ENCODE data around the gene SCARF1.

GRCh38 chr17:1651559-1651844 lies 6.0 kb upstream of the SCARF1 start:
- no peak for TF ChIP-seq CTCF (conservative IDR thresholded peaks at IDR 0.05; ENCODE audit: low read depth, low read length)
- TF ChIP-seq EZH2 (IDR thresholded peaks at IDR 0.05; ENCODE audit: low read length, unreplicated experiment), result no peak
- TF ChIP-seq EZH2phosphoT487 (IDR thresholded peaks at IDR 0.05; ENCODE audit: borderline replicate concordance, low read length), result no peak
